ENCODE data around the gene RAB24. TPM values are rescaled to one million over a fixed set of nuclear protein-coding genes. Genes with fewer than 3 reads are reported as not detected.

Gene RAB24
- total RNA-seq, 1 donor from 2014 or later = 36.7 TPM

GRCh38 chr5:177336112-177336511 is 32.6 kb upstream of the RAB24 start:
- Mint-ChIP-seq H3K27me3 (ENCODE audit: low read depth) (no peaks in the 10 kb centered on the region), H3K9me3 (ENCODE audit: low read depth) (no peaks in the 10 kb centered on the region), H3K36me3 (ENCODE audit: low read depth) (peaks cover 29% of the 10 kb centered on the region), H3K4me3 (ENCODE audit: unreplicated experiment) (no peak overlapping the region), H3K27ac (ENCODE audit: unreplicated experiment) (no peak overlapping the region), H3K4me1 (ENCODE audit: low read depth) (no peaks in the 10 kb centered on the region)
- peak; percentile 55 for TF ChIP-seq CTCF (IDR thresholded peaks at IDR 0.05)
- DNase-seq (ENCODE audit: low spot score) = no peak

DNA sequence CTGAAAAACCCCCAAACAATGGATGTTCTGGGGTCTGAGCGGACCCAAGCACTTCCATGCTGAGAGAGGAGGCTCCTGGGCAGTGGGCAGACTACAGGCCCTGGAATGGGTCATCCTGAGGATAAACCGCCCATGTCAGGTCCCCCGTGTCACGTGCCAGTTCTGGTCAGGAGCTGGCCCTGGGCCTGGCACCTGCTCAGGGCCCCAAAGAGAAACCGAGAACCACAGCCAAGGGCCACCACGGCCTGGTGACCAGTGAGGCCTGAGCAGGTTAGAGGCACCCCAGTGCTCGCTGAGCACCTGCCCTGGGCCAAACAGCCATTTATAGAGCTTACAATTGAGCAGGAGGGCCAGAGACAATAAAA is 32.2 kb upstream of the RAB24 start:
- H3K27me3 Mint-ChIP-seq (ENCODE audit: low read depth) = no peaks in the 10 kb centered on the region

DNA sequence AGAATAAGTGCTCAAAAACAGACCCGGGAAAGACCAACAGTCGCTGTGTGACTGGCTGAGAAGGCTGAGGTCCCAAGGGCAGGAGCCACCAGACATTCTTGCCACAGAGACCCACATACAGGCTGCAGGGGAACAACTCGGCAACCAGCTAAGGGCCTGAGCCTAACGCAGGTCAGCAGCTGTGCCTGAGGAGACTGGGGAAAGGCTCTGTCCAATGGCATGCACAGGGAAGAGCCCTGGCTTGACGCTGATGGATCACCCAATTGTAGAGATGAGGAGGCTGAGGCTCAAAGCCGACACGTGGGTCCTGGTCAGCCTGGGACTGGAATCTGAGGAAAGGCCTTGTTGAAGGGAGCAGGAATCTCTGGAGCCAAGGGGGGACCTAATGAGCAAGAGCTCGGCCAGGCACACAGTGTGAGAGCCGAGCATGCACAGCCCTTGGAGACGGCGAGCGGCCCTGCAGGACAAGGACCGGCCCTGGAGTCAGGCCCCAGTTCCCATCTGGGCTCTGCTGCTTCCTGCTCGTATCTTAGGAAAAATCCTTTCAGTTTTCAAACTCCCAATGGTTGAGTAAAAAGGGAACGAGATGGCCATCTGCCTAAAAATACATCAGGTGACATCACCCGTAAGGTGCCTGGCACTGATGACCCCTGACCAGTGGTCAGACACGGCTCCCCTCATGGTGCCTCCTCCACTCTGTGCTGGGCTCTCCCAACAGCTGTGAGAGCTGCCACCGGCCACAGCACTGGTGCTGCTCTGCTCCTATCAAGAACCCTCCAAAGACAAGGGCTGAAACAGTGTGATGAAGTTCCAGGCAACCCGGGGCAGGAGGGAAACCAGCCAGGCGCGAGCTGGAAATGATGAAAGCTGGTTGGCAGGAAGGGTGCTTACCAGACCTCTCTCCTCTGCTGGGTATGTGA is 31.5 kb upstream of the RAB24 start:
- no peak for DNase-seq (ENCODE audit: low spot score)
- Mint-ChIP-seq H3K27me3 (ENCODE audit: low read depth) (no peaks in the 10 kb centered on the region), H3K36me3 (ENCODE audit: low read depth) (peaks cover 33% of the 10 kb centered on the region), H3K4me1 (ENCODE audit: low read depth) (no peaks in the 10 kb centered on the region), H3K27ac (ENCODE audit: unreplicated experiment) (no peak overlapping the region), H3K4me3 (ENCODE audit: unreplicated experiment) (no peak overlapping the region), H3K9me3 (ENCODE audit: low read depth) (no peaks in the 10 kb centered on the region)
- no peak for TF ChIP-seq CTCF (IDR thresholded peaks at IDR 0.05)

More for the DNA sequence above, 32.2 kb upstream of the RAB24 start:
- DNase-seq (ENCODE audit: low spot score) = no peak
- no peaks in the 10 kb centered on the region for H3K4me1 Mint-ChIP-seq (ENCODE audit: low read depth)
- H3K9me3 Mint-ChIP-seq (ENCODE audit: low read depth) = no peaks in the 10 kb centered on the region
- no peak overlapping the region for H3K27ac Mint-ChIP-seq (ENCODE audit: unreplicated experiment)
- no peak for TF ChIP-seq CTCF (IDR thresholded peaks at IDR 0.05)
- H3K4me3 Mint-ChIP-seq (ENCODE audit: unreplicated experiment) = no peak overlapping the region
- H3K36me3 Mint-ChIP-seq (ENCODE audit: low read depth) = peaks cover 30% of the 10 kb centered on the region

DNA sequence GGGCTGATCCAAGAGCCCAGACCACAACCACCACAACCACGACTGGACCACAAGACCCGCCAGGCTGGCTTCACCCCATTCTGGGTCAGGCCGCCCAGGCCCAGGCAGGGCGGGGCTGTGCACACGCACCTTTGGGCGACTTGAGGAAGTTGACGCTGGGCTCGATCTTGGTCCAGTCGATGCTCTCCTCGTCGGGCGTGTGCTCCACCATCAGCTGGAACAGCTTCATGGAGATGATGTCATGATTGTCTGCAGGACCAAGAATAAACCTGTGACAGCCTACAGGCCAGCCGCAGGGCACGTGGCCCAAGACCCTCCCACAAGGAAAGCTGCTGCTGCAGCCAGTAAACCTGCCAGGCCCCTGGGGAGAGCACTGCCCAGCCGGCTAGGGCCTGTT is 30.6 kb upstream of the RAB24 start:
- H3K4me1 Mint-ChIP-seq (ENCODE audit: low read depth) = no peaks in the 10 kb centered on the region
- no peaks in the 10 kb centered on the region for H3K27me3 Mint-ChIP-seq (ENCODE audit: low read depth)
- no peaks in the 10 kb centered on the region for H3K9me3 Mint-ChIP-seq (ENCODE audit: low read depth)
- no peak for TF ChIP-seq CTCF (IDR thresholded peaks at IDR 0.05)
- peaks cover 31% of the 10 kb centered on the region for H3K36me3 Mint-ChIP-seq (ENCODE audit: low read depth)
- no peak overlapping the region for H3K27ac Mint-ChIP-seq (ENCODE audit: unreplicated experiment)
- DNase-seq (ENCODE audit: low spot score) = no peak
- no peak overlapping the region for H3K4me3 Mint-ChIP-seq (ENCODE audit: unreplicated experiment)

DNA sequence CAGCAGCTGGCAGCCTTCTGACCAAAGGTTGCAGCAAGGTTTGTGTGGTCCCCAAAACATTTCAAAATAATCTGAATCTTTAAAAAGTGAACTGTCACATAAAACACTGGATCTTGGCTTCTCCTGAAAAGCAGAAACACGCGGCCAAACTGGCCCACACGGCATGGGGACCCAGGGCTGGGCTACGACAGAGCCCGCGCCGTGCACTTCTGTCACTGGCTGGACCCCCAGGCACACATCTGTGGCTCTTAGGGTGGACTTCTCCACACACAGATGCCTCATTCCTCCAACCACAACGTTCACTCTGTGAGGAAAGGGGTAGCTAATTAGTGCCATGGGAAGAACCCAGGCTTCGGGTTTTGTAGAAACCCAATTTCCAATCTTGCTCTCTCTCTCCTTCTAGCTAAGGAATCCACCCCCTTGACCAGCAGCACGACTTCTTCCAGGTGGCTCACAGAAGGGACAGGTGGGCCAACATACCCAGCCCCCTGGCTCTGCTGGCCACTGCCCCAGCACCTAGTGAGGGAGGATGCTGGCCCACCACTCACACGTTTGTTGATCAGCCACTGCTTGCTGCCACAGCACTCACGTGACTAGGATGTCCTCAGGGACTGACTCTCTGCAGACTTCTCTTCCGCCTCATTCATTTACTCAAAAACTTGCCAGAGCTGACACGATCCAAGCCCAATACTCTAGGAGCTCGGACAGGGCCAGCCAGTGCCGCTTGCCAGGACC is 30.1 kb upstream of the RAB24 start:
- no peak for DNase-seq (ENCODE audit: low spot score)
- no peak for TF ChIP-seq CTCF (IDR thresholded peaks at IDR 0.05)
- H3K4me1 Mint-ChIP-seq (ENCODE audit: low read depth) = peaks cover 2% of the 10 kb centered on the region
- H3K27me3 Mint-ChIP-seq (ENCODE audit: low read depth) = no peaks in the 10 kb centered on the region
- peaks cover 31% of the 10 kb centered on the region for H3K36me3 Mint-ChIP-seq (ENCODE audit: low read depth)
- H3K4me3 Mint-ChIP-seq (ENCODE audit: unreplicated experiment) = no peak overlapping the region
- H3K9me3 Mint-ChIP-seq (ENCODE audit: low read depth) = no peaks in the 10 kb centered on the region
- H3K27ac Mint-ChIP-seq (ENCODE audit: unreplicated experiment) = no peak overlapping the region

Measured in chondrocyte (in vitro differentiated cells).